ENCODE measurements around the gene KIN.
"Not testable (repeated sequence)": the region's sequence is repeated elsewhere in the genome, so short reads cannot be mapped to it uniquely, and the experiment has no call there.

The KIN gene

GRCh38 chr10:7734821-7735220, 53.0 kb downstream of the KIN start:
- ATAC-seq (no peak), DNase-seq (no peak)

GRCh38 chr10:7722927-7723529, 64.8 kb downstream of the KIN start:
- DNase-seq, result no peak
- peak; percentile 6 for ATAC-seq

- no peak for DNase-seq
- no peak for ATAC-seq
Observed at GRCh38 chr10:7720478-7720877, 67.3 kb downstream of the KIN start.

- DNase-seq (no peak), ATAC-seq (no peak)
Observed at GRCh38 chr10:7718685-7719084, 69.1 kb downstream of the KIN start.

- ATAC-seq, result no peak
Observed at GRCh38 chr10:7717767-7718166, 70.0 kb downstream of the KIN start.

GRCh38 chr10:7715515-7715914, 72.3 kb downstream of the KIN start:
- ATAC-seq, result no peak
- DNase-seq, result no peak

More at GRCh38 chr10:7717767-7718166, 70.0 kb downstream of the KIN start:
- no peak for DNase-seq

GRCh38 chr10:7711075-7711474, 76.7 kb downstream of the KIN start:
- DNase-seq, ATAC-seq: not testable (repeated sequence)

- ATAC-seq (no peak), DNase-seq (no peak)
Observed at GRCh38 chr10:7710446-7710845, 77.3 kb downstream of the KIN start.

- no peak for ATAC-seq
- DNase-seq, result no peak
Observed at GRCh38 chr10:7708832-7709231, 79.0 kb downstream of the KIN start.

- DNase-seq, result no peak
- ATAC-seq, result no peak
Observed at GRCh38 chr10:7707858-7708622, 79.8 kb downstream of the KIN start.

- ATAC-seq (no peak), DNase-seq (no peak)
Observed at GRCh38 chr10:7707102-7707501, 80.7 kb downstream of the KIN start.

GRCh38 chr10:7706534-7707073, 81.2 kb downstream of the KIN start:
- ATAC-seq, result no peak
- DNase-seq, result no peak

GRCh38 chr10:7705341-7705740, 82.5 kb downstream of the KIN start:
- ATAC-seq, result no peak

GRCh38 chr10:7704071-7705016, 83.4 kb downstream of the KIN start:
- ATAC-seq (no peak), DNase-seq (no peak)

More at GRCh38 chr10:7705341-7705740, 82.5 kb downstream of the KIN start:
- no peak for DNase-seq

GRCh38 chr10:7703140-7703539, 84.7 kb downstream of the KIN start, which contains the start of gene ITIH2:
ITIH2 (plus strand) TSS chr10:7703316; CDS start chr10:7703435, 119 bp downstream.
- ATAC-seq (no peak), DNase-seq (no peak)

- ATAC-seq (no peak), DNase-seq (no peak)
Observed at GRCh38 chr10:7702288-7702812, 85.4 kb downstream of the KIN start.

- DNase-seq, result no peak
- ATAC-seq, result no peak
Observed at GRCh38 chr10:7701158-7701742, 86.5 kb downstream of the KIN start.

All from stimulated activated naive CD8-positive, alpha-beta T cell treated with anti-CD3 and anti-CD28 coated beads, Interleukin-15, Interleukin-2, amounts not matched to agents 100 U/mL and 50 U/mL, for 24 hours (primary cell).